Testis (tissue), 2 donors: ENCODE results near the gene TPM2.

ENCODE experiments used
- POLR2A ChIP-seq: fragments of 450-650 bp; IDR thresholded peaks from one replicate; pipeline ENCODE4 v1.6.1; 2017; ENCODE audit warnings: antibody characterized with exemption, mild to moderate bottlenecking, moderate library complexity
- TF ChIP-seq, protein P1 (sequence below), 3 experiments: fragments of 450-650 bp in 2 of 3; fragments of 200-600 bp in 1 of 3; sonication (generic) in 1 of 3; IDR thresholded peaks; one replicate each; pipeline ENCODE4 v1.5.1; 2016 to 2019; ENCODE audit warnings: antibody characterized with exemption in 3 of 3, mild to moderate bottlenecking in 2 of 3, moderate library complexity in 1 of 3

DNA sequence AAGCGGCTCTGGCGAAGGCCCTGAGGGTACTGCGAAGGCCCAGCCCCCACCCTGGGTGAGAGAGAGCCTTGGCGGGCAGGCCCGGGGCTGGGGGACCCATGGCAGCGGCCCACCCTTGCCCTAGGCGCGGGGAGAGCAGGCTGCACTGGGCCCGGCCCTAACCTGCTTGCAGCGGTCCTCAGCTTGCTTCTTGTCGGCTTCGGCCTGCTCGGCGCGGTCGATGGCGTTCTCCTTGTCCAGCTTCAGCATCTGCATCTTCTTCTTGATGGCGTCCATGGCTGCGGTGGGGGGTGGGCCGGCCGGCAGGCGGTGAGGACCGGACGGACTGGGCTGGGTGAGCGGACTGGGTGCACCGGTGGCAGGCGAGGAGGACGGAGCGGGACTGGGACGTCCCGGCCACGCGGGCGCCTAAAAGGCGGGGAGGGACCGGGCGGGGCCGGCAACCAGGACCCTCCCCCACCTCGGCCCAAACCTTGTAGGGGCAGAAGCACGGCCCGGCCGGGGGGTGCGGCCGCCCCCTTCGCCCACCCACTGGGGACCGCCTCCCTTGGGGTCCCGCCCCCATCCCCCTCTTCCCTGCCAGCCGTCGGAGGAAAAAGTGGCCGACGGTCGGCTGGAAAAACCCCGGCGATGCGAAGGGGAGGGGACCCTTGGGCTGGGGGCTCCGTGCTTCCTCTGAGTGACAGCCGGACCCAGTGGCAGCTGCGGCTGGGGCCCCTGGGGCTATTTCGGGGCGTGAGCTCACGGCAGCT lies at the start of gene TPM2:
- TF ChIP-seq, protein P1, sequence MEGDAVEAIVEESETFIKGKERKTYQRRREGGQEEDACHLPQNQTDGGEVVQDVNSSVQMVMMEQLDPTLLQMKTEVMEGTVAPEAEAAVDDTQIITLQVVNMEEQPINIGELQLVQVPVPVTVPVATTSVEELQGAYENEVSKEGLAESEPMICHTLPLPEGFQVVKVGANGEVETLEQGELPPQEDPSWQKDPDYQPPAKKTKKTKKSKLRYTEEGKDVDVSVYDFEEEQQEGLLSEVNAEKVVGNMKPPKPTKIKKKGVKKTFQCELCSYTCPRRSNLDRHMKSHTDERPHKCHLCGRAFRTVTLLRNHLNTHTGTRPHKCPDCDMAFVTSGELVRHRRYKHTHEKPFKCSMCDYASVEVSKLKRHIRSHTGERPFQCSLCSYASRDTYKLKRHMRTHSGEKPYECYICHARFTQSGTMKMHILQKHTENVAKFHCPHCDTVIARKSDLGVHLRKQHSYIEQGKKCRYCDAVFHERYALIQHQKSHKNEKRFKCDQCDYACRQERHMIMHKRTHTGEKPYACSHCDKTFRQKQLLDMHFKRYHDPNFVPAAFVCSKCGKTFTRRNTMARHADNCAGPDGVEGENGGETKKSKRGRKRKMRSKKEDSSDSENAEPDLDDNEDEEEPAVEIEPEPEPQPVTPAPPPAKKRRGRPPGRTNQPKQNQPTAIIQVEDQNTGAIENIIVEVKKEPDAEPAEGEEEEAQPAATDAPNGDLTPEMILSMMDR (IDR thresholded peaks at IDR 0.05): no peak
- TF ChIP-seq POLR2A: no peak
